OCI-LY7 (cell line): ENCODE results near the gene OR10C1. TPM values are rescaled to one million over a fixed set of nuclear protein-coding genes. Genes with fewer than 3 reads are reported as not detected.

Experiments used
- BruUV-seq: library from RNA; stranded (reverse); fragments of 400-500 nt; replicated peaks from 2 replicates; lab custom pipeline; 2021; lab: Mats Ljungman, UMichigan
- CTCF ChIA-PET: fragments of 300-600 bp; sonication (Branson Sonifier 250); formaldehyde crosslinking; loops from one replicate; lab custom pipeline; 2022; ENCODE audit warnings: antibody characterized with exemption; ENCODE audit not compliant: unreplicated experiment; lab: Charles Lee
- POLR2A ChIA-PET: fragments of 300-600 bp; sonication (Branson Sonifier 250); formaldehyde crosslinking; loops from one replicate; lab custom pipeline; 2022; ENCODE audit warnings: antibody characterized with exemption; lab: Charles Lee
- DNase-seq: peaks from one replicate; pipeline ENCODE4 v3.0.0-alpha.2; 2015; ENCODE audit warnings: low spot score
- H2AFZ ChIP-seq: fragments of 200-600 bp; sonication (generic), shearing (Covaris generic); 2 replicates; pipeline ENCODE4 v1.6.1; 2014; ENCODE audit warnings: mild to moderate bottlenecking, antibody characterized with exemption, low read length, moderate library complexity
- H3K27ac ChIP-seq: fragments of 200-600 bp; sonication (generic); 2 replicates; pipeline ENCODE4 v1.5.1; 2014; ENCODE audit warnings: mixed run types, low read depth, mild to moderate bottlenecking, moderate library complexity, low read length, inconsistent platforms; ENCODE audit not compliant: poor library complexity, severe bottlenecking
- H3K36me3 ChIP-seq: fragments of 200-600 bp; sonication (generic); 2 replicates; pipeline ENCODE4 v1.6.1; 2014; ENCODE audit warnings: mild to moderate bottlenecking, antibody characterized with exemption, low read length, moderate library complexity, mixed read lengths; ENCODE audit not compliant: insufficient read depth
- H3K4me1 ChIP-seq: fragments of 200-600 bp; sonication (generic); 2 replicates; pipeline ENCODE4 v1.5.1; 2014; ENCODE audit warnings: mild to moderate bottlenecking, low read length; ENCODE audit not compliant: insufficient read depth, poor library complexity, severe bottlenecking
- H3K4me2 ChIP-seq: fragments of 200-600 bp; sonication (generic); 2 replicates; pipeline ENCODE4 v1.6.1; 2014; ENCODE audit warnings: mild to moderate bottlenecking, low read length
- H3K4me3 ChIP-seq: fragments of 200-600 bp; sonication (generic); 2 replicates; pipeline ENCODE4 v1.5.1; 2014; ENCODE audit warnings: mild to moderate bottlenecking, low read depth, low read length; ENCODE audit not compliant: poor library complexity, severe bottlenecking
- H3K79me2 ChIP-seq: fragments of 200-600 bp; sonication (generic); 2 replicates; pipeline ENCODE4 v1.6.1; 2016; ENCODE audit warnings: low read depth, mild to moderate bottlenecking, low read length, moderate library complexity, mixed read lengths; ENCODE audit not compliant: insufficient read depth
- H3K9me2 ChIP-seq: fragments of 200-600 bp; sonication (generic); 2 replicates; pipeline ENCODE4 v1.6.1; 2016; ENCODE audit warnings: mild to moderate bottlenecking, low read length, mixed read lengths; ENCODE audit not compliant: insufficient read depth
- H3K9me3 ChIP-seq: fragments of 200-600 bp; sonication (generic); 2 replicates; pipeline ENCODE4 v1.6.1; 2014; ENCODE audit warnings: mild to moderate bottlenecking, mixed run types, low read length, mixed read lengths
- H4K20me1 ChIP-seq: fragments of 200-600 bp; sonication (generic); 2 replicates; pipeline ENCODE4 v1.6.1; 2014; ENCODE audit warnings: mild to moderate bottlenecking, antibody characterized with exemption, low read length, moderate library complexity, mixed read lengths; ENCODE audit not compliant: insufficient read depth
- CTCF ChIP-seq: fragments of 200-600 bp; sonication (generic); conservative IDR thresholded peaks from 2 replicates; pipeline ENCODE4 v1.5.1; 2014; ENCODE audit warnings: mild to moderate bottlenecking, antibody characterized with exemption, low read length, moderate library complexity, mixed read lengths
- EZH2phosphoT487 ChIP-seq: fragments of 200-600 bp; sonication (generic); IDR thresholded peaks from 2 replicates; pipeline ENCODE4 v1.6.1; 2018; ENCODE audit warnings: low read depth, borderline replicate concordance, mild to moderate bottlenecking, mixed run types, antibody characterized with exemption, low read length, moderate library complexity, mixed read lengths
- intact Hi-C: fragments of 100-400 bp; cut with micrococcal nuclease; formaldehyde crosslinking; loops from one replicate; pipeline ENCODE4 v1.10.0; 2022; ENCODE audit not compliant: unreplicated experiment
- total RNA-seq, 2 experiments: library from RNA; depleted of rRNA in 1 of 2; stranded (reverse); fragments of >200 nt in 1 of 2; shearing (Covaris generic) in 1 of 2; gene quantifications; 2 replicates each; pipeline ENCODE4 v1.2.3, GENCODE V29; 2014 to 2022

OR10C1 gene
- total RNA-seq, 2 experiments from 2014 or later = not detected

GRCh38 chr6:29424168-29424567 lies 14.9 kb upstream of the OR10C1 start:
- no peaks in the 10 kb centered on the region for H3K4me1 ChIP-seq
- H3K4me2 ChIP-seq = no peak overlapping the region
- H3K27ac ChIP-seq = no peak overlapping the region
- H3K36me3 ChIP-seq = no peaks in the 10 kb centered on the region
- ChIA-PET CTCF (no interaction called here), POLR2A (no interaction called here)
- no peaks in the 10 kb centered on the region for H3K79me2 ChIP-seq
- H4K20me1 ChIP-seq = no peaks in the 10 kb centered on the region
- no peaks in the 10 kb centered on the region for H3K9me2 ChIP-seq
- TF ChIP-seq EZH2phosphoT487 = no peak
- TF ChIP-seq CTCF = no peak
- H3K4me3 ChIP-seq = no peak overlapping the region
- no peak for DNase-seq
- no TSS peak for BruUV-seq
- no peak overlapping the region for H2AFZ ChIP-seq
- intact Hi-C loops = no loop called here
- no peaks in the 10 kb centered on the region for H3K9me3 ChIP-seq

GRCh38 chr6:29424575-29424974 lies 14.5 kb upstream of the OR10C1 start:
- BruUV-seq = no TSS peak
- no peaks in the 10 kb centered on the region for H3K9me3 ChIP-seq

More at GRCh38 chr6:29424575-29424974, 14.5 kb upstream of the OR10C1 start:
- TF ChIP-seq CTCF = no peak
- TF ChIP-seq EZH2phosphoT487 = no peak
- Histone ChIP-seq H2AFZ (no peak overlapping the region), H3K4me1 (no peaks in the 10 kb centered on the region), H3K4me2 (no peak overlapping the region), H4K20me1 (no peaks in the 10 kb centered on the region), H3K36me3 (no peaks in the 10 kb centered on the region), H3K79me2 (no peaks in the 10 kb centered on the region), H3K4me3 (no peak overlapping the region), H3K27ac (no peak overlapping the region), H3K9me2 (no peaks in the 10 kb centered on the region)
- intact Hi-C loops = no loop called here
- DNase-seq = no peak
- ChIA-PET CTCF (no interaction called here), POLR2A (no interaction called here)
